Measurements from ENCODE around the gene ACTN3. TPM values are rescaled to one million over a fixed set of nuclear protein-coding genes. Genes with fewer than 3 reads are reported as not detected.
A peak's percentile ranks its signal among the peaks of the same experiment; 100 is the strongest.
"Not testable (repeated sequence)": the region's sequence is repeated elsewhere in the genome, so short reads cannot be mapped to it uniquely, and the experiment has no call there.

ACTN3 gene
- total RNA-seq, 5 donors from 2014 or later (not counting 1 experiment from before 2014, with no cell fraction given) = 0.18 to 0.30 (median 0.23) TPM

- DNase-seq = not testable (repeated sequence)
These were observed 38.7 kb downstream of the ACTN3 start for GRCh38 chr11:66585447-66585846.

GRCh38 chr11:66586136-66586535 lies 39.4 kb downstream of the ACTN3 start:
- Mint-ChIP-seq H3K9me3 (peaks cover 0 to 10% (median 0%) of the 10 kb centered on the region in 3 donors), H3K4me1 (no peaks in the 10 kb centered on the region), H3K27ac (no peak overlapping the region), H3K4me3 (no peak overlapping the region), H3K36me3 (no peaks in the 10 kb centered on the region), H3K27me3 (no peaks in the 10 kb centered on the region)
- Histone ChIP-seq H3K9me3 (no peaks in the 10 kb centered on the region), H3K27ac (ENCODE audit: low read length) (no peak overlapping the region), H3K27me3 (replicated peaks in 1 of 2; ENCODE audit: control insufficient read depth in 2 of 2, extremely low read depth in 1 of 2, insufficient read depth in 2 of 2, low read length in 1 of 2) (peaks cover 0 to 9% of the 10 kb centered on the region in 2 experiments), H3K36me3 (ENCODE audit: control insufficient read depth in 2 of 2, extremely low read depth in 1 of 2, insufficient read depth in 1 of 2, low read length in 1 of 2) (no peaks in the 10 kb centered on the region), H3K4me1 (ENCODE audit: control insufficient read depth in 1 of 2, extremely low read depth in 1 of 2, insufficient read depth in 2 of 2, low read length in 2 of 2) (no peaks in the 10 kb centered on the region), H3K4me3 (ENCODE audit: control insufficient read depth in 1 of 2, extremely low read depth in 1 of 2, low read length in 1 of 2) (no peak overlapping the region)
- DNase-seq = no peak
- WGBS (ENCODE audit: insufficient coverage) = 81% methylated on average over 2 of the region's 2 CpGs
- no peak for ATAC-seq (replicated peaks in 1 of 4)
- ChIA-PET POLR2A (no interaction called here), CTCF (no interaction called here)

More at GRCh38 chr11:66585447-66585846, 38.7 kb downstream of the ACTN3 start:
- no CpG with 5 or more reads among the region's 1 CpG for WGBS (ENCODE audit: insufficient coverage)
- H3K9me3 ChIP-seq; ATAC-seq (replicated peaks in 1 of 4); POLR2A ChIA-PET; H3K27me3 Mint-ChIP-seq; H3K4me1 ChIP-seq (ENCODE audit: control insufficient read depth in 1 of 2, extremely low read depth in 1 of 2, insufficient read depth in 2 of 2, low read length in 2 of 2); H3K36me3 Mint-ChIP-seq; H3K27ac Mint-ChIP-seq; CTCF ChIA-PET; H3K27me3 ChIP-seq (replicated peaks in 1 of 2; ENCODE audit: control insufficient read depth in 2 of 2, extremely low read depth in 1 of 2, insufficient read depth in 2 of 2, low read length in 1 of 2); H3K4me1 Mint-ChIP-seq; H3K4me3 ChIP-seq (ENCODE audit: control insufficient read depth in 1 of 2, extremely low read depth in 1 of 2, low read length in 1 of 2); H3K36me3 ChIP-seq (ENCODE audit: control insufficient read depth in 2 of 2, extremely low read depth in 1 of 2, insufficient read depth in 1 of 2, low read length in 1 of 2); H3K27ac ChIP-seq (ENCODE audit: low read length); H3K9me3 Mint-ChIP-seq; H3K4me3 Mint-ChIP-seq: not testable (repeated sequence)

GRCh38 chr11:66589315-66589714 lies 42.6 kb downstream of the ACTN3 start:
- ATAC-seq (replicated peaks in 1 of 4); H3K36me3 ChIP-seq (ENCODE audit: control insufficient read depth in 2 of 2, extremely low read depth in 1 of 2, insufficient read depth in 1 of 2, low read length in 1 of 2); H3K27ac Mint-ChIP-seq; H3K27ac ChIP-seq (ENCODE audit: low read length); H3K9me3 Mint-ChIP-seq; H3K36me3 Mint-ChIP-seq; H3K27me3 Mint-ChIP-seq; DNase-seq; H3K9me3 ChIP-seq; CTCF ChIA-PET; H3K4me3 Mint-ChIP-seq; H3K4me3 ChIP-seq (ENCODE audit: control insufficient read depth in 1 of 2, extremely low read depth in 1 of 2, low read length in 1 of 2): not testable (repeated sequence)
- peaks cover 0 to 11% of the 10 kb centered on the region in 2 experiments for H3K27me3 ChIP-seq (replicated peaks in 1 of 2; ENCODE audit: control insufficient read depth in 2 of 2, extremely low read depth in 1 of 2, insufficient read depth in 2 of 2, low read length in 1 of 2)
- peaks cover 17 to 20% (median 19%) of the 10 kb centered on the region in 3 donors for H3K4me1 Mint-ChIP-seq
- peaks cover 5 to 23% of the 10 kb centered on the region in 2 experiments for H3K4me1 ChIP-seq (ENCODE audit: control insufficient read depth in 1 of 2, extremely low read depth in 1 of 2, insufficient read depth in 2 of 2, low read length in 2 of 2)
- no CpG with 5 or more reads among the region's 2 CpGs for WGBS (ENCODE audit: insufficient coverage)
- POLR2A ChIA-PET = interaction anchor here in 1 of 2 donors (1.1 kb wide), 1 partner anchor 30 kb away, joined by 3 read pairs; no protein-coding TSS in a partner anchor

DNA sequence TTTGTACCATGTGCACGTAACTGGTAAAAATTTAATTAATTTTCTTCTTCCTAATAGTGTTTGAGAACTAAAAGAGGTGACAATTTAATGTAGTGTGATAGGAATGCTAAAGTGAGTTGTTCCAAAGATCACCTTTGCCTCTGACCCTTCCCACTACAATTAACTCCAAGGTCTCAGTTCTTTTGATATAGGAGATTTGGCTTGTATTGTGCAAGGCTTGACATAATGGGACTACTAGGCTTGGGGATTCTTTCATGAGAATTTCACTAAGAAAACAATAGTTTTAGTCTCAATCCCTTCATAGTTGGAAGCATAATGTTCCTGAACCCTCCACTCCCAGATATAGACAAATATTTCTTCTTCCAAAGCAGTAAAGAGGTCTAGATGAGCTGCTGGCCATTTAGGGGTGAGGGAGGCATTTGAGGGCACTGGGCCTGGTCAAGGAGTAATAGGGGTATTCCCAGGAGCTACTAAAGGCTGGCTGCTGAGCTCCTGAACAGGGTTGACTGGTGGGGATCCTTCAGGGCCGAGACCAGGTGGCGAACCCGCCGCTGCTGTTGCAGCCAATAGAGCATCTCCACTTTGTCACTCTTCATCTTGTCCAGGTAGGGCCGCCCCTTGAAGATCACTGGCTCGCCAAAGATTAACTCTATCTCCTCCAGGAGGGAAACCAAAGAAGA lies 43.4 kb downstream of the ACTN3 start:
- Mint-ChIP-seq H3K9me3 (no peaks in the 10 kb centered on the region), H3K27me3 (no peaks in the 10 kb centered on the region), H3K27ac (no peak overlapping the region), H3K36me3 (no peaks in the 10 kb centered on the region), H3K4me1 (peaks cover 25 to 27% (median 25%) of the 10 kb centered on the region in 3 donors), H3K4me3 (no peak overlapping the region)
- no peaks in the 10 kb centered on the region for H3K36me3 ChIP-seq (ENCODE audit: control insufficient read depth in 2 of 2, extremely low read depth in 1 of 2, insufficient read depth in 1 of 2, low read length in 1 of 2)
- DNase-seq = no peak
- H3K4me1 ChIP-seq (ENCODE audit: control insufficient read depth in 1 of 2, extremely low read depth in 1 of 2, insufficient read depth in 2 of 2, low read length in 2 of 2) = peaks cover 5 to 29% of the 10 kb centered on the region in 2 experiments
- POLR2A ChIA-PET = interaction anchor here (0.5 to 1.1 kb wide), 3 partner anchors 29 to 562 kb away, joined by 3 to 6 read pairs (median 3); no protein-coding TSS in a partner anchor
- H3K9me3 ChIP-seq = no peaks in the 10 kb centered on the region
- no peak overlapping the region for H3K27ac ChIP-seq (ENCODE audit: low read length)
- no peak overlapping the region for H3K4me3 ChIP-seq (ENCODE audit: control insufficient read depth in 1 of 2, extremely low read depth in 1 of 2, low read length in 1 of 2)
- 85% methylated on average over 5 of the region's 7 CpGs for WGBS (ENCODE audit: insufficient coverage)
- CTCF ChIA-PET = interaction anchor here in 1 of 2 donors (0.6 to 1.7 kb wide), 3 partner anchors 9 to 88 kb away, joined by 3 to 7 read pairs (median 3); partner anchors contain the start of gene RBM4B
- peaks cover 0 to 11% of the 10 kb centered on the region in 2 experiments for H3K27me3 ChIP-seq (replicated peaks in 1 of 2; ENCODE audit: control insufficient read depth in 2 of 2, extremely low read depth in 1 of 2, insufficient read depth in 2 of 2, low read length in 1 of 2)
- no peak for ATAC-seq (replicated peaks in 1 of 4)

- no peaks in the 10 kb centered on the region for H3K9me3 Mint-ChIP-seq
- Histone ChIP-seq H3K4me1 (ENCODE audit: control insufficient read depth in 1 of 2, extremely low read depth in 1 of 2, insufficient read depth in 2 of 2, low read length in 2 of 2) (peaks cover 5 to 37% of the 10 kb centered on the region in 2 experiments), H3K27ac (ENCODE audit: low read length) (no peak overlapping the region), H3K9me3 (no peaks in the 10 kb centered on the region), H3K36me3 (ENCODE audit: control insufficient read depth in 2 of 2, extremely low read depth in 1 of 2, insufficient read depth in 1 of 2, low read length in 1 of 2) (no peaks in the 10 kb centered on the region), H3K27me3 (replicated peaks in 1 of 2; ENCODE audit: control insufficient read depth in 2 of 2, extremely low read depth in 1 of 2, insufficient read depth in 2 of 2, low read length in 1 of 2) (peaks cover 0 to 9% of the 10 kb centered on the region in 2 experiments), H3K4me3 (ENCODE audit: control insufficient read depth in 1 of 2, extremely low read depth in 1 of 2, low read length in 1 of 2) (no peak overlapping the region)
- ChIA-PET CTCF (interaction anchor here in 1 of 2 donors (1.7 kb wide), 1 partner anchor 87 kb away, joined by 7 read pairs; the partner anchor contains the start of gene RBM4B), POLR2A (interaction anchor here (0.5 to 0.9 kb wide), 2 partner anchors 17 to 28 kb away, joined by 3 read pairs; no protein-coding TSS in a partner anchor)
- ATAC-seq (replicated peaks in 1 of 4) (no peak), DNase-seq (no peak)
- no peak overlapping the region for H3K27ac Mint-ChIP-seq
- peaks cover 31 to 38% (median 34%) of the 10 kb centered on the region in 3 donors for H3K4me1 Mint-ChIP-seq
- whole genome bisulfite sequencing (ENCODE audit: insufficient coverage) = 52% methylated on average over 2 of the region's 2 CpGs
- peak overlapping the region in 1 of 3 donors; percentile 92 for H3K4me3 Mint-ChIP-seq
- H3K27me3 Mint-ChIP-seq = no peaks in the 10 kb centered on the region
- H3K36me3 Mint-ChIP-seq = no peaks in the 10 kb centered on the region
These were observed 44.5 kb downstream of the ACTN3 start for GRCh38 chr11:66591175-66591574.

- H3K9me3 ChIP-seq = no peaks in the 10 kb centered on the region
- H3K36me3 ChIP-seq (ENCODE audit: control insufficient read depth in 2 of 2, extremely low read depth in 1 of 2, insufficient read depth in 1 of 2, low read length in 1 of 2) = peaks cover 0 to 5% of the 10 kb centered on the region in 2 donors
- Mint-ChIP-seq H3K9me3 (no peaks in the 10 kb centered on the region), H3K4me1 (peaks cover 34 to 40% (median 35%) of the 10 kb centered on the region in 3 donors), H3K27ac (peak within 1 kb of the TSS; percentile 99 to 100), H3K27me3 (no peaks in the 10 kb centered on the region), H3K4me3 (peak within 1 kb of the TSS; percentile 92 to 100 (median 100)), H3K36me3 (no peaks in the 10 kb centered on the region)
- H3K27ac ChIP-seq (ENCODE audit: low read length) = peak within 1 kb of the TSS; percentile 77
- H3K27me3 ChIP-seq (replicated peaks in 1 of 2; ENCODE audit: control insufficient read depth in 2 of 2, extremely low read depth in 1 of 2, insufficient read depth in 2 of 2, low read length in 1 of 2) = peaks cover 0 to 7% of the 10 kb centered on the region in 2 experiments
- ATAC-seq (replicated peaks in 1 of 4) (peak; percentile 96 to 99 (median 98)), DNase-seq (peak; percentile 95 to 100 (median 98))
- 21% methylated on average over 66 of the region's 68 CpGs for WGBS (ENCODE audit: insufficient coverage)
- POLR2A ChIA-PET = interaction anchor here (0.5 to 1.6 kb wide), 7 partner anchors 24 to 111 kb away, joined by 3 to 11 read pairs (median 5); partner anchors contain the start of genes RBM14 (in 2 of the 2) and RBM4 (in 1 of the 2)
- peak within 1 kb of the TSS; percentile 68 to 79 for H3K4me3 ChIP-seq (ENCODE audit: control insufficient read depth in 1 of 2, extremely low read depth in 1 of 2, low read length in 1 of 2)
- peaks cover 5 to 37% of the 10 kb centered on the region in 2 experiments for H3K4me1 ChIP-seq (ENCODE audit: control insufficient read depth in 1 of 2, extremely low read depth in 1 of 2, insufficient read depth in 2 of 2, low read length in 2 of 2)
- CTCF ChIA-PET = interaction anchor here (0.5 to 1.8 kb wide), 9 partner anchors 13 to 240 kb away, joined by 3 to 17 read pairs (median 4); partner anchors contain the start of genes CTSF (in 1 of the 2), RBM4 (in 1 of the 2) and RBM4B (in 1 of the 2)
These were observed 46.0 kb downstream of the ACTN3 start, which contains the start of the genes CCDC87 and CCS for GRCh38 chr11:66592457-66593302. TSS of gene CCDC87 (minus strand) at chr11:66593063. CDS start at chr11:66593015, 48 bp downstream. TSS of gene CCS (plus strand) at chr11:66593185. CDS start at chr11:66593262, 77 bp downstream.
